ENCODE measurements around the gene PHLDA1. TPM values are rescaled to one million over a fixed set of nuclear protein-coding genes. Genes with fewer than 3 reads are reported as not detected.

Gene PHLDA1
- total and polyA plus RNA-seq, 2 of the 13 experiments (the other 11 are each of a cell fraction or from before 2014, with no cell fraction given): 33.8 to 41.0 TPM

DNA sequence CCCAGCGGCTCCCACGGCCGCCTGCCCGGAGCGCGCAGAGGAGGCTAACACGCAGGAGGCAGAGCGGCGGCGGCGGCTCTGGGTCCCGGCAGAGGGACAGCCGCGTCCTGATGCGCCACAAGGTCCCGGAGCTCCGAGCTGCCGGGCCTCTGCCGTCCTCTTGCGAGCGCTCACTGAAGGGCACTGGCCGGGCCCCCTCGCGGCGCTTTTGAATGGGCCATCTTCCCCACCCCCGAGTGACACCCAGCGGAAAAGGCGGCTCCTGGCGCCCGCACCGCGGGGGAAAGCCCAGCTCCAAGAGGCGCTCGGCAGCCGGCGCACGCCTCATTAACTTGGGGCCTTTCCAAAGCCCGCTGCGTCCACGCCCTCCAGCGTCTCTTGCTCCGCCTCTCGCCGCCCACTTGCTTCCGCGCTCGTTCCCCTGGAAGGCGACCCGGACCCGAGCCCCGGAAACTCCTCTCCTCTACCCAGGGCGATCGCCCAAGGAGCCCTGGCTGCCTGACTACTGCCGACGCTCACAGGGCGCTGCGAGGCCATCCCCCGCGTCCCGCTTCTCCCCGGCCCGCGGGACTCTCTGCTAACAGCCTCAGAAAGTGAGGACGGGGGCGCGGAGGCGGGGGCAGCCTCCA lies at the start of gene PHLDA1 (continued):
- TF ChIP-seq, protein P1, sequence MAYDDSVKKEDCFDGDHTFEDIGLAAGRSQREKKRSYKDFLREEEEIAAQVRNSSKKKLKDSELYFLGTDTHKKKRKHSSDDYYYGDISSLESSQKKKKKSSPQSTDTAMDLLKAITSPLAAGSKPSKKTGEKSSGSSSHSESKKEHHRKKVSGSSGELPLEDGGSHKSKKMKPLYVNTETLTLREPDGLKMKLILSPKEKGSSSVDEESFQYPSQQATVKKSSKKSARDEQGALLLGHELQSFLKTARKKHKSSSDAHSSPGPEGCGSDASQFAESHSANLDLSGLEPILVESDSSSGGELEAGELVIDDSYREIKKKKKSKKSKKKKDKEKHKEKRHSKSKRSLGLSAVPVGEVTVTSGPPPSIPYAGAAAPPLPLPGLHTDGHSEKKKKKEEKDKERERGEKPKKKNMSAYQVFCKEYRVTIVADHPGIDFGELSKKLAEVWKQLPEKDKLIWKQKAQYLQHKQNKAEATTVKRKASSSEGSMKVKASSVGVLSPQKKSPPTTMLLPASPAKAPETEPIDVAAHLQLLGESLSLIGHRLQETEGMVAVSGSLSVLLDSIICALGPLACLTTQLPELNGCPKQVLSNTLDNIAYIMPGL (CRISPR knock-in tag; IDR thresholded peaks at IDR 0.05; ENCODE audit: borderline replicate concordance in 1 of 2, low read depth in 1 of 2): peak; percentile 77 to 86; a peak in 3 of 4 replicates
- TF ChIP-seq FOXP1 (IDR thresholded peaks at IDR 0.05): no peak
- TF ChIP-seq FOXP1 (CRISPR knock-in tag; IDR thresholded peaks at IDR 0.05): no peak
- no peak for TF ChIP-seq WIZ (CRISPR knock-in tag; IDR thresholded peaks at IDR 0.05)
- TF ChIP-seq CEBPG (CRISPR knock-in tag; IDR thresholded peaks at IDR 0.05): peak; percentile 34; the same call in 1 of the 2 replicates
- TF ChIP-seq, protein P2, sequence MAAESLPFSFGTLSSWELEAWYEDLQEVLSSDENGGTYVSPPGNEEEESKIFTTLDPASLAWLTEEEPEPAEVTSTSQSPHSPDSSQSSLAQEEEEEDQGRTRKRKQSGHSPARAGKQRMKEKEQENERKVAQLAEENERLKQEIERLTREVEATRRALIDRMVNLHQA (CRISPR knock-in tag; IDR thresholded peaks at IDR 0.05): no peak
- peak; percentile 74; the same call in 1 of the 2 replicates for TF ChIP-seq ZNF747 (CRISPR knock-in tag; IDR thresholded peaks at IDR 0.05; ENCODE audit: borderline replicate concordance)
- TF ChIP-seq NFKB2 (CRISPR knock-in tag; IDR thresholded peaks at IDR 0.05; ENCODE audit: borderline replicate concordance): peak; percentile 69; the same call in 1 of the 2 replicates
- peak; percentile 64 for TF ChIP-seq FOXA3 (CRISPR knock-in tag; IDR thresholded peaks at IDR 0.05)
- TF ChIP-seq ZNF354B (CRISPR knock-in tag; IDR thresholded peaks at IDR 0.05): 0 out of 2 replicates have a peak, but pooled peaks have one; percentile 23
- TF ChIP-seq MBNL3 (CRISPR knock-in tag; conservative IDR thresholded peaks at IDR 0.05): no peak
- TF ChIP-seq, protein P3, sequence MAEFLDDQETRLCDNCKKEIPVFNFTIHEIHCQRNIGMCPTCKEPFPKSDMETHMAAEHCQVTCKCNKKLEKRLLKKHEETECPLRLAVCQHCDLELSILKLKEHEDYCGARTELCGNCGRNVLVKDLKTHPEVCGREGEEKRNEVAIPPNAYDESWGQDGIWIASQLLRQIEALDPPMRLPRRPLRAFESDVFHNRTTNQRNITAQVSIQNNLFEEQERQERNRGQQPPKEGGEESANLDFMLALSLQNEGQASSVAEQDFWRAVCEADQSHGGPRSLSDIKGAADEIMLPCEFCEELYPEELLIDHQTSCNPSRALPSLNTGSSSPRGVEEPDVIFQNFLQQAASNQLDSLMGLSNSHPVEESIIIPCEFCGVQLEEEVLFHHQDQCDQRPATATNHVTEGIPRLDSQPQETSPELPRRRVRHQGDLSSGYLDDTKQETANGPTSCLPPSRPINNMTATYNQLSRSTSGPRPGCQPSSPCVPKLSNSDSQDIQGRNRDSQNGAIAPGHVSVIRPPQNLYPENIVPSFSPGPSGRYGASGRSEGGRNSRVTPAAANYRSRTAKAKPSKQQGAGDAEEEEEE (CRISPR knock-in tag; IDR thresholded peaks at IDR 0.05; ENCODE audit: borderline replicate concordance): no peak
- no peak for TF ChIP-seq STAT5B (CRISPR knock-in tag; IDR thresholded peaks at IDR 0.05)
- no peak for TF ChIP-seq SSRP1 (CRISPR knock-in tag; IDR thresholded peaks at IDR 0.05)
- peak; percentile 65 for TF ChIP-seq GATAD1 (CRISPR knock-in tag; IDR thresholded peaks at IDR 0.05)
- 0 out of 2 replicates have a peak, but pooled peaks have one; percentile 31 for TF ChIP-seq MEIS1 (CRISPR knock-in tag; IDR thresholded peaks at IDR 0.05; ENCODE audit: borderline replicate concordance)
- TF ChIP-seq REPIN1 (CRISPR knock-in tag; IDR thresholded peaks at IDR 0.05; ENCODE audit: borderline replicate concordance, low read depth): peak; percentile 83
- TF ChIP-seq NFYB (CRISPR knock-in tag; IDR thresholded peaks at IDR 0.05): peak; percentile 48; the same call in 1 of the 2 replicates
- TF ChIP-seq, protein P4, sequence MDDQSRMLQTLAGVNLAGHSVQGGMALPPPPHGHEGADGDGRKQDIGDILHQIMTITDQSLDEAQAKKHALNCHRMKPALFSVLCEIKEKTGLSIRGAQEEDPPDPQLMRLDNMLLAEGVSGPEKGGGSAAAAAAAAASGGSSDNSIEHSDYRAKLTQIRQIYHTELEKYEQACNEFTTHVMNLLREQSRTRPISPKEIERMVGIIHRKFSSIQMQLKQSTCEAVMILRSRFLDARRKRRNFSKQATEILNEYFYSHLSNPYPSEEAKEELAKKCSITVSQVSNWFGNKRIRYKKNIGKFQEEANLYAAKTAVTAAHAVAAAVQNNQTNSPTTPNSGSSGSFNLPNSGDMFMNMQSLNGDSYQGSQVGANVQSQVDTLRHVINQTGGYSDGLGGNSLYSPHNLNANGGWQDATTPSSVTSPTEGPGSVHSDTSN (CRISPR knock-in tag; IDR thresholded peaks at IDR 0.05; ENCODE audit: borderline replicate concordance): peak; percentile 76; the same call in 1 of the 2 replicates
- TF ChIP-seq ZNF235 (CRISPR knock-in tag; IDR thresholded peaks at IDR 0.05; ENCODE audit: borderline replicate concordance): no peak
- peak; percentile 77 for TF ChIP-seq PHF21A (CRISPR knock-in tag; IDR thresholded peaks at IDR 0.05)
- TF ChIP-seq SNAI1 (CRISPR knock-in tag; IDR thresholded peaks at IDR 0.05; ENCODE audit: borderline replicate concordance): peak; percentile 50; the same call in 1 of the 2 replicates
- no peak; the same call in none of the 2 replicates for TF ChIP-seq ZNF138 (CRISPR knock-in tag; IDR thresholded peaks at IDR 0.05; ENCODE audit: low read depth)
- TF ChIP-seq CHCHD3 (CRISPR knock-in tag; IDR thresholded peaks at IDR 0.05): no peak
- TF ChIP-seq SP2 (CRISPR knock-in tag; IDR thresholded peaks at IDR 0.05): peak; percentile 42; the same call in 1 of the 2 replicates
